HepG2 (cell line): ENCODE measurements around the gene LLGL2. TPM values are rescaled to one million over a fixed set of nuclear protein-coding genes. Genes with fewer than 3 reads are reported as not detected.
A peak's percentile ranks its signal among the peaks of the same experiment; 100 is the strongest.

Experiments used
- ARID4A ChIP-seq: sonication (generic); formaldehyde crosslinking; IDR thresholded peaks from 2 replicates; pipeline ENCODE4 v1.5.0; 2020; ENCODE audit warnings: mild to moderate bottlenecking, missing genetic modification reagents, borderline replicate concordance
- FLYWCH1 ChIP-seq: sonication (generic); formaldehyde crosslinking; IDR thresholded peaks from 2 replicates; pipeline ENCODE4 v1.8.1; 2023; ENCODE audit warnings: mild to moderate bottlenecking, missing genetic modification reagents
- FOXA3 ChIP-seq: IDR thresholded peaks from 2 replicates; pipeline ENCODE4 v1.6.1; 2016; ENCODE audit warnings: missing genetic modification reagents, missing compliant biosample characterization
- GABPA ChIP-seq, 2 experiments: IDR thresholded peaks; 2 replicates each; pipeline ENCODE4 v1.6.1; 2011 to 2016; ENCODE audit warnings: low read depth in 2 of 2, low read length in 1 of 2, missing biosample characterization in 1 of 2, missing genetic modification characterization in 1 of 2
- IKZF4 ChIP-seq: sonication (generic); formaldehyde crosslinking; IDR thresholded peaks from 2 replicates; pipeline ENCODE4 v1.5.1; 2020; ENCODE audit warnings: borderline replicate concordance, mild to moderate bottlenecking, low read depth, missing genetic modification reagents; ENCODE audit errors: not compliant biosample characterization
- KLF11 ChIP-seq: IDR thresholded peaks from 2 replicates; pipeline ENCODE4 v1.6.1; 2016; ENCODE audit warnings: missing compliant biosample characterization
- MIXL1 ChIP-seq: IDR thresholded peaks from 2 replicates; pipeline ENCODE4 v1.6.1; 2016
- PATZ1 ChIP-seq: sonication (generic); formaldehyde crosslinking; IDR thresholded peaks from 2 replicates; pipeline ENCODE4 v1.4.0; 2020; ENCODE audit warnings: missing genetic modification reagents
- PPARG ChIP-seq: conservative IDR thresholded peaks from 2 replicates; pipeline ENCODE4 v1.6.1; 2016; ENCODE audit warnings: missing biosample characterization, missing genetic modification reagents
- RBM39 ChIP-seq: fragments of 200-400 bp; formaldehyde crosslinking; IDR thresholded peaks from one replicate; pipeline ENCODE4 v1.6.1; 2018; ENCODE audit warnings: antibody characterized with exemption, mild to moderate bottlenecking, low read depth, low read length; ENCODE audit not compliant: poor library complexity, severe bottlenecking
- U2AF2 ChIP-seq: fragments of 200-400 bp; formaldehyde crosslinking; IDR thresholded peaks from 2 replicates; pipeline ENCODE4 v1.6.1; 2017; ENCODE audit warnings: low read depth, mild to moderate bottlenecking, low read length
- ZNF564 ChIP-seq: sonication (generic); formaldehyde crosslinking; IDR thresholded peaks from 2 replicates; pipeline ENCODE4 v1.8.1; 2023; ENCODE audit warnings: mild to moderate bottlenecking, missing genetic modification reagents
- ZNF678 ChIP-seq: sonication (generic); formaldehyde crosslinking; IDR thresholded peaks from 2 replicates; pipeline ENCODE4 v1.4.0; 2020; ENCODE audit warnings: mild to moderate bottlenecking, missing genetic modification reagents
- ZNF766 ChIP-seq: sonication (generic); formaldehyde crosslinking; IDR thresholded peaks from 2 replicates; pipeline ENCODE4 v1.5.0; 2020; ENCODE audit warnings: missing genetic modification reagents, borderline replicate concordance
- ZXDC ChIP-seq: sonication (generic); formaldehyde crosslinking; IDR thresholded peaks from 2 replicates; pipeline ENCODE4 v1.5.0; 2020; ENCODE audit warnings: mild to moderate bottlenecking, missing genetic modification reagents
- polyA plus RNA-seq, 8 experiments: library from polyadenylated mRNA; depleted of rRNA in 3 of 8; stranded (reverse) in 7 of 8; unstranded in 1 of 8; fragments of >200 nt; fragmentation: Illumina TruSeq in 4 of 8; extraction: Trizol in 4 of 8; gene quantifications; 2 replicates each; pipeline versions ENCODE4 v1.2.1 to v1.2.3, GENCODE V29; 2011 to 2016; ENCODE audit warnings: low read depth in 4 of 8, missing spikeins in 1 of 8, mixed read lengths in 1 of 8; ENCODE audit not compliant: insufficient read depth in 1 of 8
- total RNA-seq, 5 experiments: library from RNA; depleted of rRNA; stranded (reverse); fragments of >200 nt; fragmentation: Illumina TruSeq; extraction: Trizol; gene quantifications; 2 replicates each; pipeline ENCODE4 v1.2.3, GENCODE V29; 2016; ENCODE audit warnings: low read depth in 1 of 5
- TF ChIP-seq, protein P1 (sequence below): sonication (generic); formaldehyde crosslinking; IDR thresholded peaks from 2 replicates; pipeline ENCODE4 v1.4.0; 2020; ENCODE audit warnings: missing genetic modification reagents

Gene LLGL2
- total and polyA plus RNA-seq, 2 of the 13 experiments (the other 11 are each of a cell fraction or from before 2014, with no cell fraction given), result 83.0 to 86.7 TPM

DNA sequence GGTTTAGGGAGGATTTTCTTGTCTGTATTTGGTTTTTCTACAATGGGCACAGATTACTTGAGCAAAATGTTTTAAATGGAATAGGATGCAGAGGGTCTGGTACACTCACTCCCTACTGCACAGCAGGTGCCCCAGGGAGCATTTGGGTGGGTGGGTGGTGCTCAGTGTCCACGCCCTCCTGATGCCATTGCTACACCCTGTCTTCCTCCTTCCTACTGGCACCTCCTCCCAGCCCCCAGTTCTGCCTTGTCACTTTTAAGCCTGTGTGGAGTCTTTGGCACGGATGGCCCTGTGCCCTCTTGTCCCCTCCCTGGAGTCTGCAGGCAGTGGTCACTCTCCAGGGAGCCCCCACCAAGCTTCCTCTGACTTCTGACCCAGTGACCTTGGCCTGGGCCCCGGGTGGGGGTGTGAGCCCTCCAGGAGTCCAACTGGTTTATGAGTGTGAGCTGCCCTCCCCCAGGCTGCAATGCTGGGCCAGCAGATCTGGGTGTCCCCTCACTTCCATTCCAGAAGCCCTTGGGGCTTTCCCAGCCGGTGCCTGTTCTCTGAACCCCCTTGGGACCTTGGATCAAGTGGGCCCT lies 15.5 kb downstream of the LLGL2 start (continued):
- TF ChIP-seq, protein P1, sequence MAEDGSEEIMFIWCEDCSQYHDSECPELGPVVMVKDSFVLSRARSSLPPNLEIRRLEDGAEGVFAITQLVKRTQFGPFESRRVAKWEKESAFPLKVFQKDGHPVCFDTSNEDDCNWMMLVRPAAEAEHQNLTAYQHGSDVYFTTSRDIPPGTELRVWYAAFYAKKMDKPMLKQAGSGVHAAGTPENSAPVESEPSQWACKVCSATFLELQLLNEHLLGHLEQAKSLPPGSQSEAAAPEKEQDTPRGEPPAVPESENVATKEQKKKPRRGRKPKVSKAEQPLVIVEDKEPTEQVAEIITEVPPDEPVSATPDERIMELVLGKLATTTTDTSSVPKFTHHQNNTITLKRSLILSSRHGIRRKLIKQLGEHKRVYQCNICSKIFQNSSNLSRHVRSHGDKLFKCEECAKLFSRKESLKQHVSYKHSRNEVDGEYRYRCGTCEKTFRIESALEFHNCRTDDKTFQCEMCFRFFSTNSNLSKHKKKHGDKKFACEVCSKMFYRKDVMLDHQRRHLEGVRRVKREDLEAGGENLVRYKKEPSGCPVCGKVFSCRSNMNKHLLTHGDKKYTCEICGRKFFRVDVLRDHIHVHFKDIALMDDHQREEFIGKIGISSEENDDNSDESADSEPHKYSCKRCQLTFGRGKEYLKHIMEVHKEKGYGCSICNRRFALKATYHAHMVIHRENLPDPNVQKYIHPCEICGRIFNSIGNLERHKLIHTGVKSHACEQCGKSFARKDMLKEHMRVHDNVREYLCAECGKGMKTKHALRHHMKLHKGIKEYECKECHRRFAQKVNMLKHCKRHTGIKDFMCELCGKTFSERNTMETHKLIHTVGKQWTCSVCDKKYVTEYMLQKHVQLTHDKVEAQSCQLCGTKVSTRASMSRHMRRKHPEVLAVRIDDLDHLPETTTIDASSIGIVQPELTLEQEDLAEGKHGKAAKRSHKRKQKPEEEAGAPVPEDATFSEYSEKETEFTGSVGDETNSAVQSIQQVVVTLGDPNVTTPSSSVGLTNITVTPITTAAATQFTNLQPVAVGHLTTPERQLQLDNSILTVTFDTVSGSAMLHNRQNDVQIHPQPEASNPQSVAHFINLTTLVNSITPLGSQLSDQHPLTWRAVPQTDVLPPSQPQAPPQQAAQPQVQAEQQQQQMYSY (CRISPR knock-in tag), result no peak
- TF ChIP-seq KLF11 (CRISPR knock-in tag) (no peak), ZXDC (no peak), PATZ1 (peak; percentile 91), MIXL1 (CRISPR knock-in tag) (no peak), ARID4A (CRISPR knock-in tag) (no peak; the same call in 1 of the 2 replicates), RBM39 (no peak), GABPA (IDR thresholded peaks at IDR 0.05; ENCODE audit: low read depth, low read length) (no peak), GABPA (CRISPR knock-in tag; IDR thresholded peaks at IDR 0.05; ENCODE audit: low read depth) (no peak), FOXA3 (CRISPR knock-in tag) (no peak), ZNF678 (CRISPR knock-in tag) (no peak), IKZF4 (no peak), ZNF564 (CRISPR knock-in tag) (no peak), U2AF2 (no peak), FLYWCH1 (CRISPR knock-in tag) (no peak), PPARG (peak; percentile 98), ZNF766 (CRISPR knock-in tag) (no peak)
